Measurements from ENCODE around the gene OCSTAMP. TPM values are rescaled to one million over a fixed set of nuclear protein-coding genes. Genes with fewer than 3 reads are reported as not detected.

The OCSTAMP gene
- total and polyA plus RNA-seq, 12 donors = 0.16 to 0.17 TPM; not detected in 10

DNA sequence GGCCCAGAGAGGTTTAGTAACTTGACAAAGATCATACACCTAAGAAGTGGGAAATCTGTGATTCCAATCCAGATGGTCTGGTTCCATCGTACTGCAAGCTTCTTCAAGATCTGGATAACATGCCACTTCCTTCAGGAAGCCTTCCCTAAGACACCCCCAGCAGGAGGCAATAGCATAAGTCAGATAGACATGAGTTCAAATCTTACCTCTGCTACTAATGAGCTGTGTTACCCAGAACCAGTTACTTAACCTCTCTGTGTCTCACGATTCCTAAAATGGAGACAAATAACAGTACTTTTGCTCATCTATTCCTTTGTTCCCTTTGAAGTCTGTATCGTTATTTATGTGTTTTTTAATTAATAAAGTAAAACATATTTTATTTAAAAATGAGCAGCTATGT, 22.3 kb upstream of the OCSTAMP start:
- TF ChIP-seq, protein P1, sequence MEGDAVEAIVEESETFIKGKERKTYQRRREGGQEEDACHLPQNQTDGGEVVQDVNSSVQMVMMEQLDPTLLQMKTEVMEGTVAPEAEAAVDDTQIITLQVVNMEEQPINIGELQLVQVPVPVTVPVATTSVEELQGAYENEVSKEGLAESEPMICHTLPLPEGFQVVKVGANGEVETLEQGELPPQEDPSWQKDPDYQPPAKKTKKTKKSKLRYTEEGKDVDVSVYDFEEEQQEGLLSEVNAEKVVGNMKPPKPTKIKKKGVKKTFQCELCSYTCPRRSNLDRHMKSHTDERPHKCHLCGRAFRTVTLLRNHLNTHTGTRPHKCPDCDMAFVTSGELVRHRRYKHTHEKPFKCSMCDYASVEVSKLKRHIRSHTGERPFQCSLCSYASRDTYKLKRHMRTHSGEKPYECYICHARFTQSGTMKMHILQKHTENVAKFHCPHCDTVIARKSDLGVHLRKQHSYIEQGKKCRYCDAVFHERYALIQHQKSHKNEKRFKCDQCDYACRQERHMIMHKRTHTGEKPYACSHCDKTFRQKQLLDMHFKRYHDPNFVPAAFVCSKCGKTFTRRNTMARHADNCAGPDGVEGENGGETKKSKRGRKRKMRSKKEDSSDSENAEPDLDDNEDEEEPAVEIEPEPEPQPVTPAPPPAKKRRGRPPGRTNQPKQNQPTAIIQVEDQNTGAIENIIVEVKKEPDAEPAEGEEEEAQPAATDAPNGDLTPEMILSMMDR (IDR thresholded peaks at IDR 0.05) = no peak
- TF ChIP-seq POLR2A (IDR thresholded peaks at IDR 0.05) = no peak
- Histone ChIP-seq H3K9me3 (replicated peaks in 1 of 3) (no peaks in the 10 kb centered on the region), H3K36me3 (replicated peaks in 1 of 2) (no peaks in the 10 kb centered on the region), H3K4me1 (replicated peaks in 1 of 2) (no peaks in the 10 kb centered on the region), H3K27me3 (no peaks in the 10 kb centered on the region), H3K27ac (no peak overlapping the region), H3K4me3 (no peak overlapping the region)
- intact Hi-C loops (cut with DNase I) = no loop called here
- no peak for DNase-seq
- WGBS, 4 donors = 83 to 88% (median 86%) methylated on average over 3 of the region's 3 CpGs

DNA sequence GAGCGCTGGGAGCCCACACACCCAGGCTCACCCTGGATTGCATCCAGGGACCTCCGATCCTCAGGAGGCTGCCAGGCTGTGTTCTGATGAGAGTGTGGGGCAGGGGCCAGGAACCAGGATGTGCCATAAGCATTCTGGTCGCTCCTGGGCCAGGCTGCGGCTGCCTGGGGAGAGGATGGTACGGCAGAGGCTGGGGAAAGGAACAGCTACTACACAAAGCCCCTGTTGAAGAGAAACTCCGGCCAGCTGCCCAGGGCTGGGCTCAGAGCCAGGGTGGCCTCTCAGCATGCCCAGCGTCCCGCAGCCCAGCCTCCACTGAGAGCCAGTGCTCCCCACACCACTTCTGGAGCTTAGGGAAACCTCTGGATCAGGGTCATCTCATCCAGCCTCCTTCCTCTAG, 21.7 kb upstream of the OCSTAMP start:
- intact Hi-C loops (cut with DNase I) = no loop called here
- Histone ChIP-seq H3K27me3 (no peaks in the 10 kb centered on the region), H3K4me1 (replicated peaks in 1 of 2) (no peaks in the 10 kb centered on the region), H3K4me3 (no peak overlapping the region), H3K9me3 (replicated peaks in 1 of 3) (no peaks in the 10 kb centered on the region), H3K27ac (no peak overlapping the region), H3K36me3 (replicated peaks in 1 of 2) (no peaks in the 10 kb centered on the region)
- WGBS, 4 donors = 34 to 63% (median 51%) methylated on average over 5 to 8 of the region's 8 CpGs
- no peak for TF ChIP-seq POLR2A (IDR thresholded peaks at IDR 0.05)
- TF ChIP-seq, protein P1 (IDR thresholded peaks at IDR 0.05) = no peak
- peak in 3 of 7 donors; percentile 36 to 65 (median 57) for DNase-seq

DNA sequence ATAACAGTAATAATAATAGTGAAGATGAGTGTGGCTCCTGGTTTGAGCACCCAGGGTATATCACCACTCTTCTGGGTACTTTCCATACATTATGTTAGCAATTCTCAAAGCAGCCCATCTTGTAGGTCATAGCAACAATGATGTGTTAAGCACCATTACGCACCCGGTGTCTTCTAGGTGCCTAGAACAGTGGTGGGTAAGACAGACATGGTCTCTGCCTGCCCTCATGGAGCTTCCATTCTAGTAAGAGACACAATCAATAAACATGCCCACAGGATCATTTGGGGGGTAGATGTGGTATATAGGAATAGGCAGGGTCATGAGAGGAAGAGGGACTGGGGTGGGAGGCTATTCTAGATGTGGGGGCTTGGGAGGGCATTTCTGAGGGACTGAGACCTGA, 21.0 kb upstream of the OCSTAMP start:
- TF ChIP-seq, protein P1 (IDR thresholded peaks at IDR 0.05) = no peak
- no peak for TF ChIP-seq POLR2A (IDR thresholded peaks at IDR 0.05)
- Histone ChIP-seq H3K9me3 (replicated peaks in 1 of 3) (no peaks in the 10 kb centered on the region), H3K4me1 (replicated peaks in 1 of 2) (no peaks in the 10 kb centered on the region), H3K36me3 (replicated peaks in 1 of 2) (no peaks in the 10 kb centered on the region), H3K27ac (no peak overlapping the region), H3K27me3 (no peaks in the 10 kb centered on the region), H3K4me3 (no peak overlapping the region)
- WGBS, 4 donors = 91 to 97% (median 94%) methylated on average over 2 of the region's 2 CpGs
- intact Hi-C loops (cut with DNase I) = no loop called here
- no peak for DNase-seq

DNA sequence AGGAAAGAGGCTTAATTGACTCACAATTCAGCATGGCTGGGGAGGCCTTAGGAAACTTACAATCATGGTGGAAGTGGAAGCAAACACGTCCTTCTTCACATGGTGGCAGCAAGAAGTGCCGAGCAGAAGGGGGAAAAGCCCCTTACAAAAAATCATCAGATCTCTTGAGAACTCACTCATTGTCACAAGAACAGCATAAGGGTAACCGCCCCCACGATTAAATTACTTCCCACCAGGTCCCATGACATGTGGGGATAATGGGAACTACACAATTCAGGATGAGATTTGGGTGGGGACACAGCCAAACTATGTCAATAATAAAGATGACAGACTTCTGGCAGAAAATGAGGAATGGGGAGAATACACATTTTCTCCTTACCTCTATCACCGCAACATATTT, 20.5 kb upstream of the OCSTAMP start:
- DNase-seq = no peak
- Histone ChIP-seq H3K4me1 (replicated peaks in 1 of 2) (no peaks in the 10 kb centered on the region), H3K36me3 (replicated peaks in 1 of 2) (no peaks in the 10 kb centered on the region), H3K27me3 (no peaks in the 10 kb centered on the region), H3K9me3 (replicated peaks in 1 of 3) (no peaks in the 10 kb centered on the region), H3K27ac (no peak overlapping the region), H3K4me3 (no peak overlapping the region)
- TF ChIP-seq, protein P1 (IDR thresholded peaks at IDR 0.05) = no peak
- intact Hi-C loops (cut with DNase I) = no loop called here
- 77 to 88% (median 81%) methylated on average over 5 of the region's 5 CpGs for WGBS, 4 donors

Data from adrenal gland (tissue), 12 donors.